ENCODE measurements around the gene IQCE.
"Not testable (repeated sequence)": the region's sequence is repeated elsewhere in the genome, so short reads cannot be mapped to it uniquely, and the experiment has no call there.

IQCE gene

DNA sequence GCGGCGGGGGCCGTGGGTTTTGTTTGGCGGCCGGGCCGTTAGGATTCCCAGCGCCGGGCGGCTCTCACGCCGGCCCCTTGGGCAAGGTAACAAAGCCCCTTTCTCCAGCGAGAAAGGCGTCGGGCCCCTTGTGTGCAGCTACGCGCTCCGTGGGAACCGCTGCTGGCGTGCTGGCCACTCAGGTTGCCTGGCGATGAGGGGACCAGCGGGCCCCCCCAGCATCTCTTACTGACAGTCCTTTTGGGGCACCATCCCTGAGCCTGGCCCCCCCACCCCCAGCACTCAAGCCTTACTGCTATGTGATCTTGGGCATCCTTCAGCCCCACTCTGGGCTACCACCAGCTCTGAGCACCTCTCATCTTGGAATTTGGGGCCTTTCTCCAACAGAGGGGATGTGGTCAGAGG, 37.4 kb upstream of the IQCE start:
- no peak for DNase-seq

DNA sequence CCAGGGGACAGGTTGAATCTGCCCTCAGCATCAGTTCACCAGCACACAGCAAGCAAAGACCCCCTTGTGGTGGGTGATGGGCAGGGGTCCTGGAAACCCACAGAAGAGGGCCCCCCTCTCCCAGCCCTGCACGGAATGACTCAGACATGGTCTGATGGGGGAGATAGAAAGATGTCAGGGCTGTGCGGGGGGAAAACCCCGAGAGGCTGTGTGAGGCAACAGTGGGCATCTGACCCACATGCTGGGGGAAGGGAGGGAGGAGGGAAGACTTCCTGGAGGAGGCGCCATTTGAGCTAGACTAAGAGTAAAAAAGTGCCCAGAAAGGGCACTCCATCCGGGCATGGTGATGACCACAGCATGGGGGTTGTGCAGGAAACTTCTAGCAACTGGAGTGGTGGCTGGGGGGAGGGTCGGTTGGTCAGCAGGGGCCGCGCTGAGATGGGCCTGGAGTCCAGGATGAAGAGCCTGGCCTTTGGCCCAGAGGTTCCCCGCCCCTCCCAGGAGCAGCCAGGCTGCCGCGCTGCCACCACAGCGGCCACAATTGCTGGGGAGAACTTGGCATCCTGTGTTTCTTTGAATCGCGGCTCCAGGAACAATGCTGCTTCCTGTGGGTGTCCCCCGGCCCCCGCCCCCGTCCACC, 36.7 kb upstream of the IQCE start:
- peak; percentile 73 for DNase-seq

DNA sequence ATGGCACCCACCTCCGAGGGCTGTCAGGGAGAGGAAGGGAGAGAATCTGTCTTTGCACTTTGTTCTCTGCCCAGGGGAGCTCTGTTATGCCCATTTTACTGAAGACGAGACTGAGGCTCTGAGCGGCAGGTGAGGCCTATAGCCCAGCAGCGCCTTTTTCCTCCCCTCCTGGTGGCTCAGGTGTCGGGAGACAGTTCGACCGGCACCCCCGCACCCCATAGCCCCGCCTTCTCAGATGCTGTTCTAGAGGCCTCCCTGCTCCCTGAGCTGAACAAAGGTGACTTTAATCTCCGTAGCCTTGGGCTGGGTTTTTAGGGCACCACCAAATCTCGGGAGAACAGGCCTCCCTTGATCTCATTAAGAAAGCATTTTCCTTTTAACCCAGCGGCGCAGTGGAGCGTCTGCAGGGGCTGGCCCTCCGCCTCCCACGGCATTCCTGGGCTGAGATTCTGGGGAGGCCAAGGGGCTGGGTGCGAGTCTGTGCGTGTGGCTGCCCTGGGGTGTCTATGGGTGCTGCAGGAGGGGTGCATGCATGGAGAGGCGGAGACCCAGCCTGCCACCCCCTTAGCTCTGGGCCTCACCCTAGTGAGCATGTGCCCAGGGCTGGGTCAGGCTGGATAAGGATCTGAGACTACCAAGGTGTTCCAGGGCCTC, 35.9 kb upstream of the IQCE start:
- DNase-seq = peak; percentile 36

- no peak for DNase-seq
Observed at GRCh38 chr7:2523461-2523936, 35.3 kb upstream of the IQCE start.

DNA sequence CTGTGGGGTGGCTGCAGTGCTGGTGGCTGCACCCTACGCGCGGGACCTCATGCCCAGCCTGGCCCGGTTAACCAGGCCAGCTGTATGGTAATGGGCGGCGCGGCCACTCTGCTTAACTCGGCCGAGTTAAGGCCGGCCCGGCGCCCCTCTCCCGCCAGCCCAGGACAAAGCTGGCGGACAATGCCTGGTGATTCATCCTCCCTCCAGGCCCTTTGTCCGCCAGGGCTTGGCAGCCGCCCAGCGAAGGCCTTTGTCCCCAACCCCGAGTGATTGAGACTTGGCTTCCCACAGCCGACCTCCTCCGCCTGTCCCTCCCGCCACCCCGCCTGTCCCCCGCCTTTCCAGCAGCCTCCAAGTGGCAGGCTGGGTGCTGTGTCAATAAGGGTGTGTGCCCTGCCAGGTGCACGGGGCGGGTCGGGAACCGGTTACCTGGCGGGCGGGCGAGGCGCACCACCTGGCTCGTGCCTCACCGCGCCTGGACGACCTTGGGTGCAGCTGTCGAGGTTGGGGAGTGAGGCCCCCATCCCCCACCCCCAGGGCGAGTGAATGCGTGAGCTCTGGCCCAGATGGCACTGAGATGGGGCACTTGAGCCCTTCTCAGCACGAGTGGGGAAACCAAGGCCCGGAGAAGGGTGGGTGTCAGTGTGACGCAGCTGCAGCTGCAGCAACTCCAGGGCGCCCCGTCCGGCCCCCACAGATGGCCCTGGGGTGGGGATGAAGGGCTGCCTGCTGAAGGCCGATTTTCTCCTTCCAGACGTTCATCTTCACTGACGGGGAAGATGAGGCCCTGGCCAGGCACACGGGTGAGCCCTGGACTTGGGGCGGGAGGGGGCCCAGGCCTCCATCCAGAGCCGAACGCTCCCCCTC, 34.6 kb upstream of the IQCE start:
- no peak for DNase-seq

DNA sequence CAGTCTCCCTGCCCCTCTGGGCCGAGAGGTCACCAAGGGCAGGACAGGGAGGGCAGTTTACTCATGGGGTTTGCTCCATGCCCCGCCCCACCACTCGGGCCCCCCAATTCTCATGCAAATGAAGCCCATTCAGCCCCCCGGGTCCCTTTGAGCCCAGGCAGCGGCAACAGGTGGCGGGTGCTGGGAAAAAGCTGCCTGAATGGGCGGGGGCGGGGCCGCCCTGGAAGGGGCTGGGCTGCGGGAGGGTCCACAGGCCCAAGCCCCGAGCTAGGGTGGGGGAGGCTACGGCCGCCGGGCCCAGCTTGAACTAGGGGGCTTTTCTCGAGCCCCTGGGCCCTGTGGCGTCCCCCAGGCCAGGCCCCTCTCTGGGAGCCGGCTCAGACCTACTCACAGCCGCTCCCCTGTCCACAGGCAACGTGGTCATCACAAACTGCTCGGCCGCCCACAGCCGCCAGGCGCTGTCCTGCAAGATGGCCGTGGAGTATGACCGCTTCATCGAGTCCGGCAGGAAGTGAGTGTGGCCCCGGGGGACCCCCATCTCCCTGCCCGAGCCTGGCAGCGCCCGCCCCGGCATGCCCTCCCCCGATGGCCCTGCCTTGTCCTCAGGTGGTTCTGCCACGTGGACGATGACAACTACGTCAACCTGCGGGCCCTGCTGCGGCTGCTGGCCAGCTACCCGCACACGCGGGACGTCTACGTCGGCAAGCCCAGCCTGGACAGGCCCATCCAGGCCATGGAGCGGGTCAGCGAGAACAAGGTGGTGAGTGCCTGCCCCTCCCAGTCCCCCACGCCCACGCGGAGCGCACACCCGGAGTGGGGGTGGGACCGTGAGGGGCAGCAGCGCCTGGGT, 33.7 kb upstream of the IQCE start:
- no peak for DNase-seq

GRCh38 chr7:2525658-2526630, 32.8 kb upstream of the IQCE start:
- DNase-seq = no peak

DNA sequence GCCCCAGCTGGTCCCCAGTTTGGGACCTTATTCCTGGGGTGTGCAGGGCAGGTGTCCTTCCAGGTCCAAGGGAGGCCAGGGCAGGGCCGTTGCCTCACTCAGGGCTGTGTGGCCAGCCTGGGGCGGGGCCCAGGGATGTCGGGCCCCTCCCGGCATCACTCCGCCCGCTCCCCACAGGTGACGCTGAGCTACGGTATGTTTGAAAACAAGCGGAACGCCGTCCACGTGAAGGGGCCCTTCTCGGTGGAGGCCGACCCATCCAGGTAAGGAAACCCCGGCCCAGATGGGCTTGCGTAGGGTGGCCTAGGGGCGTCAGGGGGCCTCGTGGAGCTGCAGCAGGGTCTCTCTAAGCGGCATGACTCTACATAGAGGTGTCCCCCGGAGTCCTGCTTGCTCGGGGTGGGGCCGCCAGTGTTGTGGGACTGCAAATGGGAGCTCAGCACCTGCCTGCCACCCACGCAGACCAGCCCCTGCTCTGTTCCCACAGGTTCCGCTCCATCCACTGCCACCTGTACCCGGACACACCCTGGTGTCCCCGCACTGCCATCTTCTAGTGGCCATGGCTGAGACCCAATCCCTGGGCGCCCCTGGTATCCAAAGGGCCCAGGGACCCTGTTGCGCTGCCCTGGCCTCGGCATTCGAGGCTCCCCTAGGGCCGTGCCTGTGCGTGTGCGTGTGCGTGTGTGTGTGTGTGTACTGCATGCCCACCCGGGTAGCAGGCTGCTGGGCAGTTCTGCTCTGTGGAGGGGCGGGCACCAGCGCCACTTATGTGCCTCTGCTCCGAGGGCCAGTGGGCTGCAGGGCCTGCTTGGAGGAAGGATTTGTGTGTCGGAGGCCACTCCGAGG, 31.9 kb upstream of the IQCE start:
- DNase-seq = no peak

- peak; percentile 62 for DNase-seq
Observed at GRCh38 chr7:2527505-2528467, 31.0 kb upstream of the IQCE start.

DNA sequence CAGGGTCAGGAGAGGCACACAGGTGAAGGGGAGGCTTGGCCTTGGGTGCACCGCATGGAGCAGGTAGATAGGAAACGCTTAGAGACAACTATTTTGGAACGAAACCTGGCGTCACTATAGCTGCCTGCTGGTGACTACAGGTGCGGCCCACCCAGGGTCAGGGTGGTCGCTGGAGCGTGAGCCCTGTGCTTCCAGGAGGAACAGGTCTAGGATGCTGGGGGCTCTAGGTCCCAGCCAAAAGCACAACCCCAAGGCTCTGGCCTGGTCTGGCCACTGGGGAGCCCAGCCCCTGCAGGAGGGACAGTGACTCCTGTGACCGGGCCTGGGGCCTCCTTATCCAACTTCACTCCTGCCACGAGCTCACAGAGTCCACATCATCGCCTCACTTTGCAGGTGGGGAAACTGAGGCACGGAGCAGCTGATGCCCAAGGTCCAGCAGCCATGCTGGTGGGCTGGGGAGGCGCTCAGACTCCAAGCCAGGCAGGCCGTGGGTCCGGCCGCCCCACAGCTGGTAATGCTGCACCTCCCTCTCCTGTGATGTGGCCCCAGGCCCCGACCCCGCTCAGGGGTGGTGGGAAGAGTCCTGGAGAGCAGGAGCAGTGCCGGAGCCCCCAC, 30.2 kb upstream of the IQCE start:
- DNase-seq = no peak

- peak; percentile 37 for DNase-seq
Observed at GRCh38 chr7:2529161-2530070, 29.4 kb upstream of the IQCE start.

DNA sequence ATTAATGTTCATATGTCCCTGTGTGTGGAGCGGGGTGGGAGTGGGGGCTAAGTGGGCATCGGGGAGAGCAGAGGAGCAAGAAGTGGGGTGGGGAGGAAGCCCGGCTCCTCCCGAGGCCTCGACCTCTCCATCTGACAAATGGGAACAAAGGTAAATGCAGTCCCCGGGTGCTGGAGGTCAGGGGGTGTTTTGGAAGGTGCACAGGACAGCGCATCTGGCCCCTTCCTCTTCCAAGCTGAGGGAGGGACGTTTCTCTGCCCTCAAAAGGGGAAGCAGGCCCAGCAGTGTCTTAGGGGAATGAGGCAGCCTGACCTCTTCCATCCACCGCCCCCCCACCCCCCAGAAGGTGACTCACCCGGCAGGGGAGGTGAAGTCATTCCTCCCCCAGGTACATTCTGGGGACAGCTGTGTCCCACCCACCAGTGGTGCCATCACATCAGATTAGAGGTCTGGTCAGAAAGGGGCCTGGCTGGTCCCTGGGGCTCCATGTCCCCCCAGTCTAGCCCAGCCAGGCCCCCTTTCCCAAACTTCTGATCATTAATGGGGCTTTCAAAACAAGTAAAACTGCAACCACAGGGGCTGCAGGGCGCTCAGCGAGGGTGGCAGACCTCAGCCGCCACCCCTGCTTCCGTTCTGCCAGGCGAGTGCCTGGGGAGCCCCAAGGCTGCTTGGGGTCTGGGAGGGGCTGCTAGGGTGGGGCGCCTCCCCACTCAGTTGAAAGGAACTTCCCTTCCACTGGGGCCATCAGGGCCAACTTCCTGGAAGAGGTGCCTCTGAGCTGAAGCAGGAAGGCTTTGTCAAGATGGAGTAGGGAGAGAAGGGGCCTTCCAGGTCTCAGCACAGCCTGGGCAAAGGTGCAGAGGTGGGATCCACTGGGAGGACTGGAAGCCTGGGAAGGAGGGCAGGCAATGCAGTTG, 28.4 kb upstream of the IQCE start:
- peak; percentile 60 for DNase-seq

- not testable (repeated sequence) for DNase-seq
Observed at GRCh38 chr7:2530994-2531795, 27.6 kb upstream of the IQCE start.

DNA sequence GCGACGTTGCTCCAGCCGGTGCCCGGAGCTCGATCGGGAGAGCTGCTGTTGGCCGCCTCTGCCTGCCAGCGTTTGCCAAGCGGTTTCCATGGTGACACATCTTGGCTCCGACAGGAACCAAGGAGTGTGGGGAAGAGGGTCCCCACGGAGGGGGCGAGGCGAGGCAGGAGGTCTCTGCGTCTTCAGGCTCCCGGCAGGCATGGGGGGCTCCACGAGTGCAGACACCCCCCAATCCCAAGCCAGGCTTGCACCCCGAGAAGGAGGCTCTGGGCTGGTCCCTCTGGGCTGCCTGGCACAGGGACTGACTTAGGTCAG, 27.0 kb upstream of the IQCE start:
- not testable (repeated sequence) for DNase-seq

GRCh38 chr7:2532199-2532772, 26.5 kb upstream of the IQCE start:
- DNase-seq = not testable (repeated sequence)

Data from stimulated activated CD4-positive, alpha-beta T cell treated with anti-CD3 and anti-CD28 coated beads, Interleukin-4, amount 100 ng/mL, for 24 hours (primary cell).